ENCODE data around the gene TERT.

- no peak for TF ChIP-seq EZH2phosphoT487 (IDR thresholded peaks at IDR 0.05; ENCODE audit: borderline replicate concordance, low read length)
- no peak for TF ChIP-seq CTCF (conservative IDR thresholded peaks at IDR 0.05; ENCODE audit: low read depth, low read length)
Observed at GRCh38 chr5:1277331-1277730, 17.5 kb downstream of the TERT start.

All from PC-3 (cell line).